Activated CD8-positive, alpha-beta T cell treated with anti-CD3 and anti-CD28 coated beads for 36 hours (primary cell): ENCODE data around the gene RASAL3. TPM values are rescaled to one million over a fixed set of nuclear protein-coding genes. Genes with fewer than 3 reads are reported as not detected.

Experiments used
- ATAC-seq: fragments of 200-7000 bp; cut with Tn5 transposase; one replicate; pipeline ENCODE4 v1.10.0; 2021; ENCODE audit warnings: mild to moderate bottlenecking, moderate library complexity
- CTCF ChIA-PET: fragments of 350-600 bp; sonication (Branson Sonifier 250); formaldehyde crosslinking; loops from one replicate; lab custom pipeline; 2021; ENCODE audit warnings: antibody characterized with exemption; lab: Charles Lee
- POLR2A ChIA-PET: fragments of 350-600 bp; sonication (Branson Sonifier 250); formaldehyde crosslinking; loops from one replicate; lab custom pipeline; 2021; ENCODE audit warnings: antibody characterized with exemption; lab: Charles Lee
- DNase-seq: peaks from one replicate; pipeline ENCODE4 v3.0.0-alpha.2; 2020
- H3K27ac Mint-ChIP-seq: one replicate; pipeline ENCODE4 v1.8.0; 2021; ENCODE audit warnings: mild to moderate bottlenecking, mixed read lengths
- H3K27me3 Mint-ChIP-seq: one replicate; pipeline ENCODE4 v1.8.0; 2021; ENCODE audit warnings: mixed read lengths
- H3K36me3 Mint-ChIP-seq: one replicate; pipeline ENCODE4 v1.8.0; 2021; ENCODE audit warnings: low read depth, mixed read lengths
- H3K4me1 Mint-ChIP-seq: one replicate; pipeline ENCODE4 v1.8.0; 2021; ENCODE audit warnings: low read depth, mixed read lengths
- H3K4me3 Mint-ChIP-seq: one replicate; pipeline ENCODE4 v1.8.0; 2021; ENCODE audit warnings: mild to moderate bottlenecking, moderate library complexity, mixed read lengths
- H3K9me3 Mint-ChIP-seq: one replicate; pipeline ENCODE4 v1.8.0; 2021; ENCODE audit warnings: mixed read lengths
- CTCF ChIP-seq: fragments of 200-600 bp; IDR thresholded peaks from one replicate; pipeline ENCODE4 v1.8.0; 2022; ENCODE audit warnings: antibody characterized with exemption, mild to moderate bottlenecking
- intact Hi-C: fragments of 100-400 bp; cut with micrococcal nuclease; formaldehyde crosslinking; loops from one replicate; pipeline ENCODE4 v1.10.0; 2022
- total RNA-seq, 2 experiments: library from RNA; stranded (reverse); gene quantifications; one replicate each; pipeline ENCODE4 v1.2.3, GENCODE V29; 2021

The RASAL3 gene
- 10 to 100 TPM; 83.9 to 85.8 TPM for total RNA-seq

DNA sequence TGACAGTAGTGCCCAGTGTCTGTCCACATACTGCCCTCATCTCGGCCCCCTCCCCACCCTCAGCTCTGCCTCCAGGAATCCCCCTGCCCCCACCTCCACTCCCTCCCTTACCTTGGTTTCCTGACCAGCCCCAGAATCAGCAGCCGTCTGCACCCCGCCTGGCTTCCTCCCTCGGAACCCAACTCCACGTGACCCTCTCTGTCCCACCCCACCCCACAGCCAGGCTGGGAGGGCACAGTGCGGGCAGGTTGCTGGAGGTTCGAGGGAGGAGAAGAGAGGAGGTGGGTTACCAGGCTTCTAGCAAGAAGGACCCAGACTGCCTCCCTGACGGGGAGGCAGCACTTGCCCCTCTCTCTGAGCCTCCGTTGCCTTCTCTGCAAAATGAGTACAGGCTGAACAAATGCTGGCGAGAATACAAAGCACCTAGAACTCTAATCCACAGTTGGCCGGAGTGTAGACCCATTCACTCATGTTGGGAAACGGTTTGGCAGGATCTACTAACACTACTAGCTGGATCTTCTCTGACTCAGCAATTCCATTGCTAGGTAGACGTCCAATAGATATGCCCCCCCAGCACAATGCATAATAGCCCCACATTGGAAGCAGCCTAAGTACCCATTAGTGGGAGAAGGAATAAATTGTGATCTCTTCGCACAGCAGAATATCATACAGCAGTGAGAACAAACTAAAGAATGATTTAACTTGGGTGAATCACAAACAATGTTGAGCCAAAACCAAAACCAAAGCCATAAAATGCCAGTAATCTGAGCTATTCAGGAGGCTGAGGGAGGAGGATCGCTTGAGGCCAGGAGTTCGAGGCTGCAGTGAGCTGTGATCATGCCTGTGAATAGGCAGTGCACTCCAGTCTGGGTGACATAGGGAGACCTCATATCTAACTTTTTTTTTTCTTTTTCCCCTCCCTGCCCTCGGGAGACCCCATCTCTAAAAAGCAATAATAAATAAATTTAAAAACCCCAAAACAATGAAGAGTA lies at the start of gene RASAL3:
Gene RASAL3 (minus strand): TSS at position 151 of the 992 bp plus-strand sequence. CDS start 186 bp downstream, outside the sequence.
- Mint-ChIP-seq H3K4me1 (peaks cover 59% of the 10 kb centered on the region), H3K9me3 (no peaks in the 10 kb centered on the region), H3K27ac (peak within 1 kb of the TSS; percentile 92), H3K36me3 (peaks cover 38% of the 10 kb centered on the region), H3K4me3 (peak within 1 kb of the TSS; percentile 84), H3K27me3 (no peaks in the 10 kb centered on the region)
- peak; percentile 81 for DNase-seq
- ChIA-PET POLR2A (interaction anchor here (0.7 to 5.0 kb wide), 10 partner anchors 11 to 181 kb away, joined by 3 to 33 read pairs (median 4); partner anchors contain the start of gene AKAP8L), CTCF (interaction anchor here (1.3 to 7.5 kb wide), 3 partner anchors 13 to 90 kb away, joined by 6 to 42 read pairs (median 14); partner anchors contain the start of gene AKAP8L)
- ATAC-seq, result peak; percentile 59
- intact Hi-C loops, result loop anchor here (5.0 kb wide), 2 partner anchors 47 to 93 kb away; partner anchors contain the start of gene AKAP8L
- no peak for TF ChIP-seq CTCF

DNA sequence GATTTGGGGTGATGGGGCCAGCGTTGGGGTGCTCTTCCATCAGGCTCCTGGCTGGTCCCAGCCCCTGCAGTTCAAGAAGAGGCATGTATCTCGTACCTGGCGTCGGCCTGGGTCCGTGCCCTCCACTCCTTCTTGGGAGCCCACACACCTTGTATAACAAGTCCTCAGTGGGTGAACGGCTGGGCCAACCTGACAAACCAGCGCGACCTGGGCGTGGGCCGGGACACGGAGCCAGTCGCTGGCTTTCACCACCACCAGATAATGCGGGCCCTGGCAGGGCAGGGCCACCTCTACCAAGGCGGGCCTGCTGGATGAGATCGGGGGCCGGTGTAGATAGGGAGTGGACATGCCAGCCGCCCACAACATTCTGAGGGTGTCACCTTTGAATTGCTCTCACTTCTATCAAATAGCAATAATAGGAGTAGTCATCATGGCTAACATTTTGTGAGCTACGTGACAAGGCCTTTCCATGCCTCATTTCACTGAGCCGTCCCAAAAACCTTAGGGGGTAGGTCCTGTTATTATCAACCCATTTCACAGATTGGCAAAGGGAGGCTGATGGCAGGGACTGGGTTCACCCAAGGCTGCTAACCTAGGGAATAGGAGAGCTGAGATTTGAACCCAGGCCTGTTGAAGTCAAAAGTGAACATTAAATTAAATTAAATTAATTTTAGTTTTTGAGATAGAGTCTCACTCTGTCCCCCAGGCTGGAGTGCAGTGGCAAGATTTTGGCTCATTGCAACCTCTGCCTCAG lies 47.5 kb upstream of the RASAL3 start:
- ChIA-PET CTCF (interaction anchor here (2.1 kb wide), 1 partner anchor 45 kb away, joined by 5 read pairs; no protein-coding TSS in a partner anchor), POLR2A (interaction anchor here (1.4 kb wide), 1 partner anchor 79 kb away, joined by 5 read pairs; no protein-coding TSS in a partner anchor)
- no peak for TF ChIP-seq CTCF
- no peak for DNase-seq
- intact Hi-C loops, result no loop called here
- peaks cover 14% of the 10 kb centered on the region for H3K27me3 Mint-ChIP-seq
- no peak for ATAC-seq
- H3K36me3 Mint-ChIP-seq, result peaks cover 6% of the 10 kb centered on the region
- no peak overlapping the region for H3K4me3 Mint-ChIP-seq
- H3K4me1 Mint-ChIP-seq, result peaks cover 42% of the 10 kb centered on the region
- no peak overlapping the region for H3K27ac Mint-ChIP-seq
- peaks cover 6% of the 10 kb centered on the region for H3K9me3 Mint-ChIP-seq

GRCh38 chr19:15508035-15508710 lies 43.8 kb upstream of the RASAL3 start, which contains the start of gene CYP4F22:
Gene CYP4F22 (plus strand): TSS chr19:15508525. CDS start chr19:15525337, 16,812 bp downstream.
- DNase-seq (peak; percentile 22), ATAC-seq (peak; percentile 59)
- TF ChIP-seq CTCF, result no peak
- CTCF ChIA-PET, result no interaction called here
- H3K4me3 Mint-ChIP-seq, result peak within 1 kb of the TSS; percentile 76
- intact Hi-C loops, result no loop called here
- peaks cover 14% of the 10 kb centered on the region for H3K27me3 Mint-ChIP-seq
- H3K36me3 Mint-ChIP-seq, result no peaks in the 10 kb centered on the region
- peaks cover 27% of the 10 kb centered on the region for H3K4me1 Mint-ChIP-seq
- POLR2A ChIA-PET, result no interaction called here
- H3K9me3 Mint-ChIP-seq, result no peaks in the 10 kb centered on the region
- H3K27ac Mint-ChIP-seq, result no peak within 1 kb of the TSS

DNA sequence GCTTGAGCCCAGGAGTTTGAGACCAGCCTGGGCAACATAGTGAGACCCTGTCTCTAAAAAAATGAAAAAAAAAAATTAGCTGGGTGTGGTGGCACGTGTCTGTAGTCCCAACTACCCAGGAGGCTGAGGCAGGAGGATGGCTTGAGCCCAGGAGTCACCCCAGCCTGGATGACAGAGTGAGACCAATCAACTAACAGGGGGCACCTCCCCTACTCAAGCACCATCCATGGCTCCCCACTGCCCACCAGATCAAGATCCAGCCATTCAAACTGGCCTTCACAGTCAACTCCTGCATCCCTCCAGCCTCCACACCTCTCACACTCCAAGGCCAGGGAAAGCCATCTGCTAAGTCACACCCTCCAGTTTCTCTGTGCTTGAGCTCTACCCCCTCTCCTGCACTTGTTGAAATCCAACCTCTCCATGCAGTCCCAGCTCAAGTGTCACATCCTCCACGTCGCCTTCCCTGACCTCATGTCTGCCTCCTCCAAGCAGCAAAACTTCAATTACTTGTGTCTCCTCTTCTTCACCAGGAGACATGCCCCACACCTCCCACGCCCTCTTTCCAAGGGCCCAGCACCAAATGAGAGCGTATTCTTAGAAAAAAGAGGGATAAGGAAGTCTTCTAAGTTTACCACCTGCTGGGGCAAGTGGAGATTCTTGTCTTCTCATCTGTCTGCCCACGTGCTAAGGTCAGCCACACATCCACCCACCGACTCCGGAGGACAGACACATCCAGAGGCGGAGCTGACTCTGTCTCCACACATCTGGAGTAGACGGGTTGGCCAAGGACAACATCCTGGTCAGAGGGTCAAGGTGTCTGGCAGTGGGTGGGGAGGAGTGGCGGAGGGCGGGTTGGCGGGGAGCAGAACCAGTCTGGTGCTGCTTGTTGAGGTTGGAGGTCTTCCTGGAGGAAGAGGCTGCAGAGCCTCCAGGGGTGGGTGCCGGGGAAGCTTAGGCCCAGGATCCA lies 43.0 kb upstream of the RASAL3 start:
- no peaks in the 10 kb centered on the region for H3K9me3 Mint-ChIP-seq
- POLR2A ChIA-PET, result no interaction called here

More for the DNA sequence above, 43.0 kb upstream of the RASAL3 start:
- intact Hi-C loops, result no loop called here
- no peaks in the 10 kb centered on the region for H3K36me3 Mint-ChIP-seq
- ATAC-seq, result no peak
- peaks cover 14% of the 10 kb centered on the region for H3K27me3 Mint-ChIP-seq
- H3K4me1 Mint-ChIP-seq, result peaks cover 27% of the 10 kb centered on the region
- no peak for TF ChIP-seq CTCF
- CTCF ChIA-PET, result interaction anchor here (1.2 to 1.3 kb wide), 2 partner anchors 48 to 88 kb away, joined by 3 read pairs; partner anchors contain the start of gene AKAP8L
- peak overlapping the region; percentile 76 for H3K4me3 Mint-ChIP-seq
- DNase-seq, result no peak
- H3K27ac Mint-ChIP-seq, result no peak overlapping the region
